NCI-H446 treated with DMSO at 0.1 percent for 48 hours (cell line): ENCODE measurements around the gene CTDSP2.
"Not testable (repeated sequence)": the region's sequence is repeated elsewhere in the genome, so short reads cannot be mapped to it uniquely, and the experiment has no call there.

ENCODE experiments used
- DNase-seq: peaks from one replicate; lab custom pipeline; 2025; lab: John Stamatoyannopoulos, UW

The CTDSP2 gene

GRCh38 chr12:57881475-57881874, 34.9 kb upstream of the CTDSP2 start:
- no peak for DNase-seq

- DNase-seq, result not testable (repeated sequence)
These were observed 34.5 kb upstream of the CTDSP2 start for GRCh38 chr12:57881035-57881434.

DNA sequence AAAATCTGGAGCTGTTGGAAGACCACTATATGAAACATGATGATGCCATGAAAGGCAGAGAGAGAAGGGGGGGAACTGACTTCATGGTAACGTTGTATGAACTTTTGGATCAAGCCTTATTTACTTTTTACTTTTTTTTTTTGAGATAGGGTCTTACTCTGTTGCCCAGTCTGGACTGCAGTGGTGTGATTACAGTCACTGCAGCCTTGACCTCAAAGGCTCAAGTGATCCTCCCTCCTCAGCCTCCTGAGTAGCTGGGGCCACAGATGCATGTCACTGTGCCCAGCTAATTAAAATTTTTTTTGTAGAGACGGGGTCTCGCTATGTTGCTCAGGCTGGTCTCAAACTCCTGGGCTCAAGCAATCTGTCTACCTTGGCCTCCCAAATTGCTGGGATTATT, 31.3 kb upstream of the CTDSP2 start:
- DNase-seq, result no peak

GRCh38 chr12:57875753-57876547, 29.4 kb upstream of the CTDSP2 start:
- DNase-seq, result no peak

- DNase-seq, result no peak
These were observed 27.9 kb upstream of the CTDSP2 start for GRCh38 chr12:57874166-57875108.

DNA sequence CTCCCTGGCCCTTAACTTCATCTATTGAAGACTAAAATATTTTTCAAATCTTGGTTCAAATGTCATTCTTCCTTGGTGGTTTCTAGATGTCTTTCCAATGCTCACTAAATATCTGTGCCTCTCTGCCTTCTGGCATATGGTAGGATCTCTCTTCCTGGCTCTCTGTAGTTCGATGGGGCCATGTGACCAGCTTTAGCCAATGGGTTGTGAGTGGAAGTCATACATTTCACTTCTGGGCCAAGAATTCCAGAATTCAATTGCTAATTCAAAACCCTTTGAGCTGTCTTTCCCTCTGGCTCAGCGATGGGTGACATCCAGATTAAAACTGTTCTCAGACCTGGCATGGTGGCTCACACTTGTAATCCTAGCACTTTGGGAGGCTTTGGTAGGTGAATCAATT, 25.8 kb upstream of the CTDSP2 start:
- peak; percentile 65 for DNase-seq

GRCh38 chr12:57869927-57870318, 23.4 kb upstream of the CTDSP2 start:
- no peak for DNase-seq

- peak; percentile 42 for DNase-seq
These were observed 22.9 kb upstream of the CTDSP2 start for GRCh38 chr12:57869298-57869926.

- DNase-seq, result peak; percentile 81
These were observed 22.3 kb upstream of the CTDSP2 start for GRCh38 chr12:57868851-57869268.

DNA sequence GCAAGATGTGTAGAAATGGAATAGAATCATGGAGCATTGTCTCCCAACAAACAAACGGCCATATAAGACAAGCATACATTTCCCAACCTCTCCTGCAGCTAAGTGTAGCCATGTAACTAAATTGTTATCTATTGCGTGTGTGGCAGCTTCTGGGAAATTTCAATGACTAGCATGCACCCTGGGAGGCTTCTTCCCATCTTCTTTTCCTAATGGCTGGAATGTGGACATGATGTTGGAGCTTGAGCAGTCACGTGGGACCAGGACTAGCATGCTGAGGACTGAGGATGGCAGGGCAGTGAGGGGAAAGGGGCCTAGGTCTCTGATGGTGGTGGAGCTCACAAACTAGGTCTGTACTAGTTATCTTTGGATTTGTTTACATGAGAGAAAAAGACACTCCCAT, 21.7 kb upstream of the CTDSP2 start:
- DNase-seq, result no peak

DNA sequence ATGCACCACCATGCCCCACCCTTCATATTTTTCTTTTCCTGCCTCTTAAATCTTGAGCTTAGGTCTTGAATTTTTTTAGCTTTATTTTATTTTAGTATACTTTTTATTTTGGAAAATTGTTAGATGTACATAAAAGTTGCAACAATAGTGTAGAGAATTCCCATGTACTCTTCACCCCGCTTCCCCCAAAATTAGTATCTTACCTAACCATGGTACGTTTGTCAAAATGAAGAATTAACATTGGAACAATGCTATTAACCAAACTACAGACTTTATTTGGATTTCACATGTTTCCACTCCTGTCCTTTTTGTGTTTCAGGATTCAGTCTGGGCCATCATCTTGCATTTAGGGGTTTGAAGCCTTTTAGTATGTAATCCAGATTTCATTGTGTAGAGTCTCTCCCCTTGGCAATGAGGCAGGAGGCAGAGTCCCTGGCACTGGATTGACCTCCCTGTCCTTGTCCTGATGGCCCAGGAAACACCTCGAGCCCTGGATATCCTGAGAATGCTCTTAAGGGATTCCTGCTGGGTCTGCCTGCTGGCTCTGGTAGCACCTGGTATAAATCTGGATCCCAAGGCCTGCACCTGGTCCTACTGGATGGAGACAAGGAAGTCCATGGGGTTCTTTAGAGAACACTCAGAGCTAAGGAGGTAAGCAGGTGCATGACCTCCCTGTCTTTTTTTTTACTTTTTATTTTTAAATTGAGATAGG, 19.9 kb upstream of the CTDSP2 start:
- no peak for DNase-seq

DNA sequence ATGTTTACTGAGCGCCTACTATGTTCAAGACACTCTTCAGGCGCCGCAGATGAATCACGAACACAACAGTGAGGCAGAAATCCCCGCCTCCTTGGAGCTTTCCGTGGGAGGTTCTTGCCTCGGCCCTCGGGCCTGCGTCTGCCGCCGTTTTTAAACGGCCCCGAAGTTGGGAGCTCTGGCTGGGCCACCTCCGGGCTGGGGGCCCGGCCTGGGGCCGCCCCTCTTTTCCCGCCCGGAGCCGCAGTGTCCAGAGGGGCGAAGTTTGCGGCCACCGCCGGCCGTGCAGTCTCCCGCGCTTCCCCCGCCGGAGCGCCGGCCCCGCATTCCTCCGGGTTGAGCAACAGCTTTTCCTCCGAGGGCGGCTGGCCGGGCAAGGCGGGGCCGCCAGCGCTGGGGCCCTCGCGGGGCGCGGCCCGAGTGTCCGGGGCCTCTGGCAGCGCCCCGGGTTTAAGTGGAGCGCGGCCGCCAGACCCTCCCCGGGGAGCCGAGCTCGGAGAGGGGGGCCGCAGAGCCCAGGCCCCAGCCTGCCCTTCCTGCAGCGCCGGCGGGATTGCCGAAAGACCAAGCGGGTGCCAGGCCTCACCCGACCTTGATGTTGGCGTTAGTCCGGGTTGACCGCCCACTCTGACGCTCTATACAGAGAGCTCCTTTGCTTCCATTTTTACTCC, 18.7 kb upstream of the CTDSP2 start:
- no peak for DNase-seq

DNA sequence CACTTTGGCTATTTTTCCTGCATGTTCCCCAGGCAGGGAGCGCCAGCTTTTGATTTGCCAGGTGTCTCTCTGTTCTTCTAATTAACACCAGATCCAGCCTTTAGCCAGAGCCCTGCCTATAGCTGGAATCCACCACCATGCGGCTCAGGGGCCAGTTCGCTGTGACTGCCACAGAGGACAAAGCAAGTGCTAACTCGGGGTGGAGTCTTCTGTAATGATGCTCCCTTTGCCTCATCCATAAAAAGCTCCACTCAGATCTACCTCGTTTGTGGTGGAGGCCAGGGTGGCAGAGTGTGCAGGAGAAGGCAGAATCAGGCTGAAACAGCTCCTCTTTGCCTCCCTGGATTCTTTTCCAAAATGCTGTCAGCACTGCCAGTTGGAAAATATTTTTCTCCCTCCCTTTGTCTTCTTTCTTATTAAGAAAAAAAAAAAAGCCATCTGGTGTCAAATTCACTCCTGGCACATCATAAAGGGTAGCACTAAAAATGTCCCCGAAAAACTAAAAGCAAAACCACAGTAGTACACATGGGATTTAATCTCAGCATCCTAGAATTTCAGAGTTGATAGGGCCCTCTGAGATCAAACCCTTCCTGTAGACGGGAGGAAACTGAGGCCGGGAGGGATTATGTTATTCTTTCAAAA, 18.0 kb upstream of the CTDSP2 start:
- peak; percentile 73 for DNase-seq

GRCh38 chr12:57863676-57864075, 17.1 kb upstream of the CTDSP2 start:
- no peak for DNase-seq

- no peak for DNase-seq
These were observed 15.4 kb upstream of the CTDSP2 start for GRCh38 chr12:57861967-57862366.

GRCh38 chr12:57860883-57861282, 14.4 kb upstream of the CTDSP2 start:
- DNase-seq, result not testable (repeated sequence)

DNA sequence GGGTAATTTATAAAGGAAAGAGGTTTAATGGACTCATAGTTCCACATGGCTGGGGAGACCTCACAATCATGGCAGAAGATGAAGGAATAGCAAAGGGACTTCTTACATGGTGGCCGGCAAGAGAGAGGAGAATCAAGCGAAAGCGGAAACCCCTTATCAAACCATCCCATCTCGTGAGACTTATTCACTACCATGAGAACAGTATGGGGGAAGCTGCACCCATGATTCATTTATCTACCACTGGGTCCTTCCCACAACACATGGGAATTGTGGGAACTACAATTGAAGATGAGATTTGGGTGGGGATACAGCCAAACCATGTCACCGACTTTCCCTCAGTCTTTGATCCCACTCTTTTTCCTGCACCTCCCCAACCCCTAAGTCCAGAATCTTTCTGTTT, 12.6 kb upstream of the CTDSP2 start:
- DNase-seq, result no peak

DNA sequence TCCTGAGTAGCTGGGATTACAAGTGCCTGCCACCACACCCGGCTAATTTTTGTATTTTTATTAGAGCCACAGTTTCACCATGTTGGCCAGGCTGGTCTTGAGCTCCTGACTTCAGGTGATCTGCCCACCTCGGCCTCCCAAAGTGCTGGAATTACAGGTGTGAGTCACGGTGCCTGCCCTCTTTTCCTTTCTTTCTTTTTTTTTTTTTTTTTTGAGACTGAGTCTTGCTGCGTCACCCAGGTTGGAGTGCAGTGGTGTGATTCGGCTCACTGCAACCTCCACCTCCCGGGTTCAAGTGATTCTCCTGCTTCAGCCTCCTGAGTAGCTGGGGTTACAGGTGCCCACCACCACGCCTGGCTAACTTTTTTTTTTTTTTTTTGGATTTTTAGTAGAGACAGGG, 11.6 kb upstream of the CTDSP2 start:
- DNase-seq, result not testable (repeated sequence)

DNA sequence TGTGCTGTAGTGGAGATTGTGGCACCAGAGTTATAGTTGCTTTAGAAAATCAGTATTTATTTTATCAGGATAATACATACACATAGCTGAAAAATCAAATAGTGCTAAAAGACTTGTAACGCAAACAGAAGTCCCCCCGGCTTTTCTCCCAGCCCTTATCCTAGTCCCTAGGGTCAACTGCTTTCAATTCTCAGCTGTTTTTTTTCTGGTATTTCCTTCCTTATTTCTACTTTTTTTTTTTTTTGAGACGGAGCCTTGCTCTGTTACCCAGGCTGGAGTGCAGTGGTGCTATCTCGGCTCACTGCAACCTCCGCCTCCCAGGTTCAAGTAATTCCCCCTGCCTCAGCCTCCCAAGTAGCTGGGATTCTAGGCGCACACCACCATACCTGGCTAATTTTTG, 8.4 kb upstream of the CTDSP2 start:
- DNase-seq, result no peak

DNA sequence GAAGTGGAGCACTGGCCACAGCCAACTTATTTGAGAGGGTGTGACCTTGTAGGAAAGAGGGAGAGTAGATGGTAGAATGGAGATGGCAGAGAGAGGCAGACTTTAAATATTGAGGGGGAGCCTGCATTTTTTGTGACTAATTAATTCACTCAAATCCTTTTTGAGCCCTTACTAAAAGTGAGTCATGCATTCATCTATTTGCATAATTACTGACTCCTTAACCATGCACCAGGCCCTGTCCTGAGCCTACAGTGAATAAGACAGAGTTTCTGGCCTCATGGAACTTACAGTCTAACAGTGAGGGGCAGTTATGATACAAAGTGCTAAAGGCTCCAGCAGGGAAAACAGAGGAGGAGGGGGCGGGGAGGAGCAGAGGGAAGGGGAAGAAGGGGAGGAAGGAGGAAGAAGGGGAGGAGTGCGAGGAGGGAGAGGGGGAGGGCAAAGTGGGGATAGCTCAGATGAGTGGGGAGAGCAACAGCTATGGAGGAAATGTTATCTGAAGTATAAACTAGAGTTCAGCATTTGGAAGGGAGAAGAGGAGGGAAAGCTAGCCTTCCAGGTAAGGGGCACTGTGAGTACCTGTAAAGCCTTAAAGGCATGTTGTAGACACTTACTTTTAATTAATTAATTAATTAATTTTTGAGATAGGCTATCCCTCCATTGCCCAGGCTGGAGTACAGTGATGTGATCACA, 7.5 kb upstream of the CTDSP2 start:
- no peak for DNase-seq
